Loucy (cell line): Measurements from ENCODE around the gene GSTP1.
A peak's percentile ranks its signal among the peaks of the same experiment; 100 is the strongest.

ENCODE experiments used
- H2AFZ ChIP-seq: fragments of 200-600 bp; sonication (generic); 2 replicates; pipeline ENCODE4 v1.6.0; 2016; ENCODE audit warnings: antibody characterized with exemption, mild to moderate bottlenecking, low read length, moderate library complexity
- H3F3A ChIP-seq: fragments of 200-600 bp; 2 replicates; pipeline ENCODE4 v1.6.0; 2016; ENCODE audit warnings: antibody characterized with exemption, low read depth, mild to moderate bottlenecking
- H3K27me3 ChIP-seq: fragments of 200-600 bp; sonication (generic); 2 replicates; pipeline ENCODE4 v1.6.1; 2014; ENCODE audit warnings: low read length, mild to moderate bottlenecking; ENCODE audit not compliant: insufficient read depth, poor library complexity, severe bottlenecking
- H3K36me3 ChIP-seq: fragments of 200-600 bp; sonication (generic); 2 replicates; pipeline ENCODE4 v1.6.1; 2016; ENCODE audit warnings: low read length; ENCODE audit not compliant: insufficient read depth
- H3K4me1 ChIP-seq: fragments of 200-600 bp; sonication (generic); 2 replicates; pipeline ENCODE4 v1.5.1; 2014; ENCODE audit warnings: low read length, mild to moderate bottlenecking; ENCODE audit not compliant: insufficient read depth, poor library complexity, severe bottlenecking
- H3K4me2 ChIP-seq: fragments of 200-600 bp; sonication (generic); 2 replicates; pipeline ENCODE4 v1.6.0; 2014; ENCODE audit warnings: antibody characterized with exemption, low read length, low read depth, mild to moderate bottlenecking; ENCODE audit not compliant: poor library complexity, severe bottlenecking
- H3K4me3 ChIP-seq: fragments of 200-600 bp; sonication (generic); 2 replicates; pipeline ENCODE4 v1.5.1; 2014; ENCODE audit warnings: low read length, mild to moderate bottlenecking, mixed read lengths; ENCODE audit not compliant: poor library complexity, severe bottlenecking
- H3K79me2 ChIP-seq: fragments of 200-600 bp; sonication (generic); 2 replicates; pipeline ENCODE4 v1.6.1; 2014; ENCODE audit warnings: low read length; ENCODE audit not compliant: insufficient read depth
- H3K9ac ChIP-seq: fragments of 200-600 bp; sonication (generic); 2 replicates; pipeline ENCODE4 v1.6.0; 2014; ENCODE audit warnings: mild to moderate bottlenecking, low read depth, low read length, moderate library complexity; ENCODE audit not compliant: poor library complexity, severe bottlenecking
- H3K9me2 ChIP-seq: fragments of 200-600 bp; sonication (generic); replicated peaks from 2 replicates; pipeline ENCODE4 v1.6.1; 2016; ENCODE audit warnings: low read depth, low read length, mixed read lengths
- H3K9me3 ChIP-seq: fragments of 200-600 bp; sonication (generic); 2 replicates; pipeline ENCODE4 v1.6.1; 2014; ENCODE audit warnings: mild to moderate bottlenecking, antibody characterized with exemption, low read length, low read depth; ENCODE audit not compliant: insufficient read depth
- H4K20me1 ChIP-seq: fragments of 200-600 bp; sonication (generic); 2 replicates; pipeline ENCODE4 v1.6.0; 2014; ENCODE audit warnings: antibody characterized with exemption, low read length, mild to moderate bottlenecking; ENCODE audit not compliant: insufficient read depth, poor library complexity, severe bottlenecking
- CTCF ChIP-seq: fragments of 200-600 bp; sonication (generic); conservative IDR thresholded peaks from 2 replicates; pipeline ENCODE4 v1.5.1; 2014; ENCODE audit warnings: mild to moderate bottlenecking, antibody characterized with exemption, low read length
- EZH2phosphoT487 ChIP-seq: fragments of 200-600 bp; IDR thresholded peaks from 2 replicates; pipeline ENCODE4 v1.6.1; 2018; ENCODE audit warnings: antibody characterized with exemption, mild to moderate bottlenecking, moderate library complexity, borderline replicate concordance

Gene GSTP1

GRCh38 chr11:67631411-67631810 is 47.8 kb downstream of the GSTP1 start:
- H3K4me3 ChIP-seq: peak overlapping the region; percentile 78
- H3K79me2 ChIP-seq: peaks cover 20% of the 10 kb centered on the region; the same call in 1 of the 2 replicates
- no peak overlapping the region for H2AFZ ChIP-seq
- no peaks in the 10 kb centered on the region for H3F3A ChIP-seq
- H3K27me3 ChIP-seq: no peaks in the 10 kb centered on the region
- H3K9me2 ChIP-seq: no peaks in the 10 kb centered on the region
- no peaks in the 10 kb centered on the region for H3K9me3 ChIP-seq
- H3K4me1 ChIP-seq: peaks cover 27% of the 10 kb centered on the region
- no peaks in the 10 kb centered on the region for H3K36me3 ChIP-seq
- TF ChIP-seq EZH2phosphoT487: no peak
- TF ChIP-seq CTCF: no peak
- H3K4me2 ChIP-seq: peak overlapping the region; percentile 86
- H4K20me1 ChIP-seq: peaks cover 3% of the 10 kb centered on the region
- peak overlapping the region; percentile 71 for H3K9ac ChIP-seq

- no peak overlapping the region for H3K9ac ChIP-seq
- no peaks in the 10 kb centered on the region for H3K36me3 ChIP-seq
- no peaks in the 10 kb centered on the region for H3K9me2 ChIP-seq
- no peaks in the 10 kb centered on the region for H3K9me3 ChIP-seq
- H2AFZ ChIP-seq: no peak overlapping the region
- H3K4me3 ChIP-seq: no peak overlapping the region
- no peak for TF ChIP-seq CTCF
- no peak for TF ChIP-seq EZH2phosphoT487
- peaks cover 3% of the 10 kb centered on the region for H4K20me1 ChIP-seq
- H3K79me2 ChIP-seq: peaks cover 20% of the 10 kb centered on the region; the same call in 1 of the 2 replicates
- H3K27me3 ChIP-seq: no peaks in the 10 kb centered on the region
- H3F3A ChIP-seq: 0 out of 2 replicates have a peak, but pooled peaks cover under 1% of the 10 kb centered on the region
- H3K4me2 ChIP-seq: no peak overlapping the region
- H3K4me1 ChIP-seq: peaks cover 27% of the 10 kb centered on the region
These were observed 48.2 kb downstream of the GSTP1 start for GRCh38 chr11:67631853-67632174.

GRCh38 chr11:67632175-67632981 is 48.8 kb downstream of the GSTP1 start:
- no peak overlapping the region for H2AFZ ChIP-seq
- peaks cover 3% of the 10 kb centered on the region for H4K20me1 ChIP-seq
- no peak overlapping the region for H3K4me2 ChIP-seq
- no peak overlapping the region for H3K9ac ChIP-seq
- H3K4me3 ChIP-seq: no peak overlapping the region
- 0 out of 2 replicates have a peak, but pooled peaks cover 3% of the 10 kb centered on the region for H3F3A ChIP-seq
- no peaks in the 10 kb centered on the region for H3K9me3 ChIP-seq
- peaks cover 16% of the 10 kb centered on the region; the same call in 1 of the 2 replicates for H3K79me2 ChIP-seq
- H3K36me3 ChIP-seq: no peaks in the 10 kb centered on the region
- no peaks in the 10 kb centered on the region for H3K9me2 ChIP-seq
- H3K4me1 ChIP-seq: peaks cover 21% of the 10 kb centered on the region
- TF ChIP-seq CTCF (no peak), EZH2phosphoT487 (no peak)
- H3K27me3 ChIP-seq: no peaks in the 10 kb centered on the region
